GM12878 (cell line): ENCODE results near the gene CENPX. TPM values are rescaled to one million over a fixed set of nuclear protein-coding genes. Genes with fewer than 3 reads are reported as not detected.

Source experiments
- CBFB ChIP-seq: IDR thresholded peaks from 2 replicates; pipeline ENCODE4 v1.6.1; 2016; ENCODE audit warnings: antibody characterized with exemption, low read depth
- E4F1 ChIP-seq: fragments of 450-650 bp; IDR thresholded peaks from 2 replicates; pipeline ENCODE4 v1.6.1; 2018; ENCODE audit warnings: borderline replicate concordance, mild to moderate bottlenecking; ENCODE audit not compliant: partially characterized antibody
- FOXK2 ChIP-seq: fragments of 450-650 bp; IDR thresholded peaks from 2 replicates; pipeline ENCODE4 v1.6.1; 2017; ENCODE audit warnings: mild to moderate bottlenecking, moderate library complexity
- JUND ChIP-seq: IDR thresholded peaks from 2 replicates; pipeline ENCODE4 v1.6.1; 2012; ENCODE audit warnings: low read depth, mild to moderate bottlenecking, low read length, improper control_type of control experiment, moderate library complexity
- NBN ChIP-seq: fragments of 450-650 bp; IDR thresholded peaks from 2 replicates; pipeline ENCODE4 v1.6.1; 2016
- RFX5 ChIP-seq: IDR thresholded peaks from 2 replicates; pipeline ENCODE4 v1.6.1; 2011; ENCODE audit warnings: low read depth, low read length, improper control_type of control experiment
- SPI1 ChIP-seq: IDR thresholded peaks from 2 replicates; pipeline ENCODE4 v1.6.1; 2011; ENCODE audit warnings: low read depth, mild to moderate bottlenecking, low read length, moderate library complexity, borderline replicate concordance; ENCODE audit not compliant: insufficient read depth
- SRF ChIP-seq, 2 experiments: IDR thresholded peaks; 2 replicates each; pipeline ENCODE4 v1.6.1; 2011; ENCODE audit warnings: low read depth in 2 of 2, low read length in 2 of 2, mild to moderate bottlenecking in 1 of 2, moderate library complexity in 1 of 2
- ZNF384 ChIP-seq: IDR thresholded peaks from 2 replicates; pipeline ENCODE4 v1.6.1; 2012; ENCODE audit warnings: low read depth, mild to moderate bottlenecking, low read length, improper control_type of control experiment, borderline replicate concordance
- polyA plus RNA-seq, 11 experiments: library from polyadenylated mRNA; depleted of rRNA in 4 of 11; unstranded in 6 of 11; stranded (reverse) in 5 of 11; fragments of >200 nt; fragmentation: Nextera tagmentation in 4 of 11; fragmentation: Illumina TruSeq in 1 of 11; extraction: Ambion mirVana in 4 of 11; extraction: Trizol in 1 of 11; gene quantifications; 1 replicate in 1 of 11; 2 replicates in 10 of 11; pipeline versions ENCODE4 v1.2.1 to v1.2.3, GENCODE V29; 2011 to 2016; ENCODE audit warnings: inconsistent platforms in 2 of 11, missing spikeins in 2 of 11, low read depth in 1 of 11
- total RNA-seq, 4 experiments: library from RNA; depleted of rRNA in 3 of 4; stranded (reverse); fragments of >200 nt in 3 of 4; fragmentation: Illumina TruSeq in 1 of 4; extraction: Trizol in 1 of 4; gene quantifications; 2 replicates each; pipeline versions ENCODE4 v1.2.1 to v1.2.3, GENCODE V29; 2013 to 2021

CENPX gene
- total and polyA plus RNA-seq, 10 of the 15 experiments (the other 5 are each of a cell fraction or from before 2014, with no cell fraction given) = 11.7 to 182 (median 71.9) TPM

- TF ChIP-seq SRF (IDR thresholded peaks at IDR 0.05; ENCODE audit: low read depth in 2 of 2, low read length in 2 of 2) = no peak
- TF ChIP-seq NBN = no peak
- no peak for TF ChIP-seq FOXK2
- TF ChIP-seq ZNF384 = no peak
- no peak for TF ChIP-seq JUND
- no peak for TF ChIP-seq RFX5
- no peak for TF ChIP-seq SPI1
- TF ChIP-seq CBFB = no peak
- TF ChIP-seq E4F1 = no peak
Measured at GRCh38 chr17:81994593-81995462, 27.9 kb downstream of the CENPX start (continued).
